ENCODE results near the gene RREB1. TPM values are rescaled to one million over a fixed set of nuclear protein-coding genes. Genes with fewer than 3 reads are reported as not detected.

The RREB1 gene
- total RNA-seq, 1 donor from 2014 or later = 16.8 TPM

DNA sequence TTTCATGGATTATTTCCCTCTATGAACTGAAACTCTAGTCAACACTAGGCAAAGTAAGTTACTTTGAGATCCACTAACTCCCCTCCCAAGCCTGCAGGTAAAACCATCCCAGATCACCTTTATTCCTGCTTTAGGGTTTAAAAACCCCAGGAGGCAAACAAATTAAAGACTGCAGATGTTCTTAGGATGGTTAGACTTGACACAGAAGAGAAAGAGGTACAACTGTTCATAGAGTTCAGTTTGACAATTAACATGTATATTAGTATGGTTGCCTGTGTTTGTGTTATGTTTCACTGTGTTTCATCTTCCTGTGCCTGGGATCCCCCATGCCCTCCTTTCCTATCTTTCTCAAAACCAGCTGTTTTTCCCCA, 53.5 kb downstream of the RREB1 start:
- H3K36me3 Mint-ChIP-seq (ENCODE audit: low read depth) = peaks cover 4% of the 10 kb centered on the region
- no peak for DNase-seq
- H3K9me3 Mint-ChIP-seq = no peaks in the 10 kb centered on the region
- no peaks in the 10 kb centered on the region for H3K27me3 Mint-ChIP-seq
- intact Hi-C loops (cut with micrococcal nuclease) = no loop called here
- H3K4me1 Mint-ChIP-seq = peaks cover 6% of the 10 kb centered on the region
- no peak overlapping the region for H3K4me3 Mint-ChIP-seq
- H3K27ac Mint-ChIP-seq = no peak overlapping the region

DNA sequence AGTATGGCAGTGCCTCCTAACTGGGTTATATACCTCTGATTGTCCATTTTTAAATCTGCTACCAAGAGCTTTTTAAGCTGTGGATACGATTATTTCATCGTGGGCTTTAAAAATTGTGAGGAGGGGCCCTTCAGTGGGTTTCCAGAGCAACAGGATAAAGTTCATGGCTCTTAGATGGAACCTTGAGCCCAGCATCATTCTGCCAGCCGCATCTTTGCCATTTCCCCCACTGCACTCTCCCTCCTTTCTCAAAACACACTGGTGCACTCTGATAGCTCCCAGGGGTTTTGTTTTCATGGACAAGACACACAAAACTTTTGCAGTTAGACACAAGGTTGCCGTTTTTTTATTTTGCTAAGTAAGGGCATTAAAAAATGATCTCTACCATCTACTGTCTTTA, 54.1 kb downstream of the RREB1 start:
- no peak for DNase-seq
- Mint-ChIP-seq H3K4me1 (peaks cover 6% of the 10 kb centered on the region), H3K36me3 (ENCODE audit: low read depth) (peaks cover 4% of the 10 kb centered on the region), H3K9me3 (no peaks in the 10 kb centered on the region), H3K27me3 (no peaks in the 10 kb centered on the region), H3K4me3 (no peak overlapping the region), H3K27ac (no peak overlapping the region)
- intact Hi-C loops (cut with micrococcal nuclease) = no loop called here

DNA sequence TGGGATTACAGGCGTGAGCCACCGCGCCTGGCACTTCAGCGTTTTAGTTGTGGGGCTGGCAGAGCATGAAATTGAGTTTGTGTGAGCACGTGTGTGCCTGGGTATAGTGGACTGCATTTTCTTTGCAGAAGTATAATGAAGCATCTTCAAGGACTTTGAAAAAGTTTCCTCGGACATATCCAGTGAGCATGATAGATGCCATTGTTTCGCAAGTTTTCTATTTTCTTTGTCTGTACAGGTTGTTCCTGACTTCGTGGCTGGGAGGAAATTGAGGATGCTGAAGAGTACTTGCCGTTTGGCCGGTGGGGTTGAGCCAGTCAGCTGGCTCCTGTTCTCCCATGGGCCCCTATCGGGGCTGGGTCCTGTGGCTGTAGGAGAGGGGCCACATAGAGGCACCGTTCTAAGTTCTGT, 55.9 kb downstream of the RREB1 start:
- Mint-ChIP-seq H3K9me3 (no peaks in the 10 kb centered on the region), H3K36me3 (ENCODE audit: low read depth) (peaks cover 2% of the 10 kb centered on the region), H3K4me3 (no peak overlapping the region), H3K4me1 (peaks cover 6% of the 10 kb centered on the region), H3K27me3 (no peaks in the 10 kb centered on the region), H3K27ac (no peak overlapping the region)
- no peak for DNase-seq
- intact Hi-C loops (cut with micrococcal nuclease) = no loop called here

DNA sequence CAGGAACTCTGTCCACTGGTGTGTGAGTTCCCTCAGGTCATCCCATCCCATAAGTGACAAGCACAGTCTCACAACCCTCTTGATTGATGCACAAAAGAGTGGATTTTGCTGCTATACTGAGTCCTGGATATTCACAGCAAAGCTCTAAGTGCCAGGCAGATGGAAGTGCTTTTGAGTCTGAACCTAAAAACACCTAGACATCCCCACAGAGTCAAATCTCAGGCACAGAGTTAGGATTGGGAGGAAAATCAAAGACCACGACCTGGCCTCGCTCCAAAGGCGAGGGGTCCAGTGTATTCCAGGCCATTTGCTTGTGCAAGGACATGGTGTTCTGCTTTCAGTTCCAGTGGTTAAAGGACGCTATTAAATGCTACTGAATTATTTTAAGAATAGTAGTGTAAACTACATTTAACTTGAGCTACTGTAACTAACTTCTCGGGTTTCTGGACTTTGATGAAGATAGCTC, 56.8 kb downstream of the RREB1 start:
- H3K27ac Mint-ChIP-seq = no peak overlapping the region

DNA sequence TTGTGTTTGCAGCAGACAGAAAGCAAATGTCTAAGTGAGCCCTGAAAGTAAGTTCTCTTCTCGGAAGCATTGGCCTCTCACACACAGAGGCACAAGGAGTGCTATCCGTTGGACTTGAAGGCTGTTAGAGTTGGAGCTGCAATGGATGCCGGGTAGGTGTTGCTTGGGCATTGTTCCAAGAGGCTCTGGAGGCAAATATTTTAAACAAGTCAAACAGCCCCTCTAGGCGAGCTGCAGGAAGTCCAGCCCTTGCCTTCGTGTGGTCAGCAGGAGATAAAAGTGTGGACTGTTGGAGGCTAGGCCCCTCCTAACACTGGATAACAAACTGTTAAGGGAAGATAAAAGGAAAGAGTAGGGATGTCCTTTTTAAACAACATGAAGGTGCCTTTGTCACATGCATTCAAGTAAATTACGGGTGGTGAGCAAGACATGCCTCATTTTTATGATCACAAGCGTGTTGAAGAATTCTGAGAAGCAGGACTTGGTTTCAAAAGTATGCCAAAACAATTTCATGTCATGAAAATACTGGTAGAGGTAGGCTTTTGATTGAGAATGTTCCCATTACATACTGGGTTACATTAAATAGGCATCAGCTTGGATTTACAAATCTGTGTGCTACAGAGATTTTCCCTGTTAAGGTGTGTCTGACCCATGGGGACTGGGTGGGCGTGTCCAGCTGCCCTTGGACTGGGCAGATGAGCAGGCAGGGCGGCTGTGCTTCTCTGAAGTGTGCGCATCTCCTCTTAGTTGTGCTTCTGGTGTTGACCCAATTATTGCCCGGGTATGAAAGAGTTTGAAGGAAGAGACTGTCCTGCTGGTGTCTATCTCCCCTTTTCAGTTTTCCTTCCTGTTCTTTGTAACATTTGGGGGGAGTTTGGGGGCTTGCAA, 57.5 kb downstream of the RREB1 start:
- intact Hi-C loops (cut with micrococcal nuclease) = no loop called here
- no peak for DNase-seq
- Mint-ChIP-seq H3K4me1 (peaks cover 6% of the 10 kb centered on the region), H3K27ac (no peak overlapping the region), H3K36me3 (ENCODE audit: low read depth) (peaks cover 2% of the 10 kb centered on the region), H3K27me3 (no peaks in the 10 kb centered on the region), H3K9me3 (no peaks in the 10 kb centered on the region), H3K4me3 (no peak overlapping the region)

More for the DNA sequence above, 56.8 kb downstream of the RREB1 start:
- peaks cover 6% of the 10 kb centered on the region for H3K4me1 Mint-ChIP-seq
- H3K36me3 Mint-ChIP-seq (ENCODE audit: low read depth) = peaks cover 2% of the 10 kb centered on the region
- H3K4me3 Mint-ChIP-seq = no peak overlapping the region
- no peak for DNase-seq
- no peaks in the 10 kb centered on the region for H3K9me3 Mint-ChIP-seq
- intact Hi-C loops (cut with micrococcal nuclease) = no loop called here
- H3K27me3 Mint-ChIP-seq = no peaks in the 10 kb centered on the region

DNA sequence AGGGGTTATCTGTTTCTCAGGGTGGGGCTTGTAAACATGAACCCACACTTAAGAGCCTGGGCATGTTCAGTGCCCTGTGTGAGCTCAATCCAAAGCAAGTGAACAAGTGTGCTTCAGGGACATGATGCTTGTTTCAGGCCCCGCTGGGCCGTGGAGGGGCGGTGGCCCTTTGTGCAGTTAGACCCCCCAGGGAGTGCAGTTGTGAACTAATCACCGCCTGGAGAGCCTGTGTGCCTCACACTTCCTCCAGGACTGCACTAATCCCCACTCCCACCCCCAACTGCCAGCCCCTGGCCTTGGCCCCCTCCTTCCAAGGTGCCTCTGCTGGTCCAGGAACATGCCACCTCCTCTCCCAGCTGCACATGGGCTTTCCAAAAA, 58.1 kb downstream of the RREB1 start:
- Mint-ChIP-seq H3K4me1 (peaks cover 6% of the 10 kb centered on the region), H3K9me3 (no peaks in the 10 kb centered on the region), H3K27ac (no peak overlapping the region), H3K36me3 (ENCODE audit: low read depth) (peaks cover 2% of the 10 kb centered on the region), H3K27me3 (no peaks in the 10 kb centered on the region), H3K4me3 (no peak overlapping the region)
- DNase-seq = no peak
- intact Hi-C loops (cut with micrococcal nuclease) = no loop called here

DNA sequence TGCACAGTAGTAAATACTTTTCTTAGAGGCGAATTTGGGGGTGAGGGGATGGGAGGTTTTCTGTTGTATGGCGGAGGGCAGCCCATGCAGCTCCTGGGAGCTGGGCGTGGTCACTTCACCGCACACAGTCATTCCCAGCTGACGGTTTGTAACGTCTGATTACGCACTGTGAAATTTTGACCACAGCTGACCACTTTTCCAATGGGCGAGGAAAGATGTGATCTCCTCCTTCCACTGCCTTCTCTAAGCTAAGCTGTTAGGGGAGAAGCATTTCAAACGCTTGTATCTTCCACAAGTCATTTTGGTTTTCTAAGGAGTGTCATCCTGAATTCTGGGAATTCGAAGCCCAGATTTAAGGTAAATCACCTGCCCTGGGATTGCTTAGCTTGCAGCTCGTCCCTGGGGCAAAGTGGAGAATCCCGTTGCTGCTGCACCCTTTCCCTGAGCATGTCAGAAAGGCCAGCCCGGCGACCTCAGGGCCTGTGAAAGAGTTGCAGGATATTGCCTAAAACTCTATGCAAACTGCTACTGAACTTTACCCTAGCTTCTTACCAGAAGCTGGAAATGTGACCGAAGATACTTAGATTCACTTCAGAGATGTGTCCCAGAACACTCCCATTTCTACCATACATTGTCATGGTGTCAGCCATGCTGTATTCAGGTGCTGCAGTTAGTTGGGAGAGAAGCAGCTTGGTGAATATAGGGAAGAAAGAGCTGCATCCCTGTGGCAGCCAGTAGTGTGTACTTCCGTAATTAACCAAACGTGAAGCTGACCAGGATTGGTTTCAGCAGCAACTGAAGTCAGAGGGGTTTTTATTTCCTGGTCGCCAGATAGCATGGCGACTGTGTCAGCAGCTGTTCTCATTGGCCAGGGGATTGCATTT, 58.9 kb downstream of the RREB1 start:
- peaks cover 2% of the 10 kb centered on the region for H3K36me3 Mint-ChIP-seq (ENCODE audit: low read depth)
- H3K9me3 Mint-ChIP-seq = no peaks in the 10 kb centered on the region

DNA sequence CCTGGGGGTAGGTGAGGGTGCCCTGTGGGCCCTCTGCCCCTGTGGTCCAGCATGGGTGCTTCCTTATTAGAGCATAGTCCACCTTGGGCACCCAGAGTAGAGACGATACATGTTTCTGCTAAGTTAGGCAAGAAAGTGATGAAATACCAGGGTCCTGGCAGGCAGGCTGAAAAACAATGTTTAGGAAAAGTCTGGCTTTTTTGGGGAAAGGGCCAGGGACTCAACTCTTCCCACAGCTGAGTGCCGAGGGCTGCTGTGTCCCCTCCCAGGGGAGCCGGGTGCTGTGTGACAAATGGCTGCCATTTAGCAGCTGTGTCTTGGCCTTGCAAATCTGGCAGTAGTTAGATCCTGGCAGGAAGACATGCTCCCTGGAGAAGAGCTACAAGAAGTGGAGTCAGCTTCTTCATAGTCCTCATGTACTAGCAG, 61.5 kb downstream of the RREB1 start:
- no peaks in the 10 kb centered on the region for H3K27me3 Mint-ChIP-seq
- peaks cover 6% of the 10 kb centered on the region for H3K4me1 Mint-ChIP-seq
- H3K9me3 Mint-ChIP-seq = no peaks in the 10 kb centered on the region
- intact Hi-C loops (cut with micrococcal nuclease) = no loop called here
- no peak for DNase-seq
- no peaks in the 10 kb centered on the region for H3K36me3 Mint-ChIP-seq (ENCODE audit: low read depth)
- H3K4me3 Mint-ChIP-seq = no peak overlapping the region
- H3K27ac Mint-ChIP-seq = no peak overlapping the region

More for the DNA sequence above, 58.9 kb downstream of the RREB1 start:
- Mint-ChIP-seq H3K4me1 (peaks cover 9% of the 10 kb centered on the region), H3K27me3 (no peaks in the 10 kb centered on the region), H3K4me3 (no peak overlapping the region), H3K27ac (no peak overlapping the region)
- intact Hi-C loops (cut with micrococcal nuclease) = no loop called here
- no peak for DNase-seq

DNA sequence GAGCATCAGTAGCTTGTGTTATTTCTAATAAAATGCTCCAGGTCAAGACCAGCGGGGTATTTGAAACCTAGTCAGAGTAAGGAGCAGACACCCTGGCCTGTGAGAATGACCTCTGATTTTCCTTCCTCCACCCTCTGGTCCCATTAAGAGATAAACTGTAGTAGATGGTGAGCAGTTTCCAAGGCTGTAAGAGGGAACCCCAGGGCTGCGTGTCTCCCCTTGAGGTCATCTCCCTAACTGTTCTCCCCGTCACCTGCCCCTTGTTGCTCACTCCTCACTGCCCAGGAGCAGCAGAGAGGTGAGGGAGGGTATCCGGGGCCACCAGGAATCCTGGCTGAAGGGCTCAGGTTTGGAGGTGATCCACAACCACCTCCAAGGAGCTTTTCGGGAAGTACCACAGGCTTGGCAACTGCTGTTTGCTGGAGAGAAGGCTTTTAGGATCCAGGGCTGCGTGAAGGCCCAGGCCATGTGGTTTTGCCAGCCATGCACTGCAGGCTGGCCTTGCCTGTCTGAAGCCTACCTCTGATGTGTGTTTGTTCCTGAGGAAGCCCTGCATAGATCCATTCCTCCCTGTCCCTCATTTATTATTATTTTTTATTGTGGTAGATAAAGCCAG, 62.5 kb downstream of the RREB1 start:
- Mint-ChIP-seq H3K4me3 (no peak overlapping the region), H3K27ac (no peak overlapping the region), H3K9me3 (no peaks in the 10 kb centered on the region), H3K36me3 (ENCODE audit: low read depth) (no peaks in the 10 kb centered on the region), H3K4me1 (peaks cover 6% of the 10 kb centered on the region), H3K27me3 (no peaks in the 10 kb centered on the region)
- intact Hi-C loops (cut with micrococcal nuclease) = no loop called here
- no peak for DNase-seq

DNA sequence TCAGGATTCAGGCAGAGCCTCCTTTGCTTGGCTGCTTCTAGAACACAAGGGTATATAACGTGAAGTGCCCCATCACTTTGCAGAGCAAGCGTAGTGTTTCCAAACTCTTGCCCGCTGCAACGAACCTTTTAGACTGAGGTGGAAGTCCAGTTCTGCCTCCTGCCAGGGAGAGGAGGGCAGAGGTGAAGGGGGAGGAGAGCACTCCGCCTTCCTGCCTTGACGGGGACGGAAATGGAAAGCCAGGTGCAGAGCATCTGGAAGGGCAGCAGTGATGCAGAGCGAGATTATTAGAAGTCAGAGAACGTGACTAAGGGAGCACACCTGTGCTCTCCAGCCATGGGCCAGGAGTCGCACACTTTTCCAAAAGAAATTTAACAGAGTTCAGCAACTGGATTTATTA, 63.4 kb downstream of the RREB1 start:
- no peaks in the 10 kb centered on the region for H3K27me3 Mint-ChIP-seq
- H3K9me3 Mint-ChIP-seq = no peaks in the 10 kb centered on the region
- no peak overlapping the region for H3K27ac Mint-ChIP-seq
- H3K36me3 Mint-ChIP-seq (ENCODE audit: low read depth) = no peaks in the 10 kb centered on the region
- no peak for DNase-seq
- peaks cover 7% of the 10 kb centered on the region for H3K4me1 Mint-ChIP-seq
- H3K4me3 Mint-ChIP-seq = no peak overlapping the region
- intact Hi-C loops (cut with micrococcal nuclease) = no loop called here

DNA sequence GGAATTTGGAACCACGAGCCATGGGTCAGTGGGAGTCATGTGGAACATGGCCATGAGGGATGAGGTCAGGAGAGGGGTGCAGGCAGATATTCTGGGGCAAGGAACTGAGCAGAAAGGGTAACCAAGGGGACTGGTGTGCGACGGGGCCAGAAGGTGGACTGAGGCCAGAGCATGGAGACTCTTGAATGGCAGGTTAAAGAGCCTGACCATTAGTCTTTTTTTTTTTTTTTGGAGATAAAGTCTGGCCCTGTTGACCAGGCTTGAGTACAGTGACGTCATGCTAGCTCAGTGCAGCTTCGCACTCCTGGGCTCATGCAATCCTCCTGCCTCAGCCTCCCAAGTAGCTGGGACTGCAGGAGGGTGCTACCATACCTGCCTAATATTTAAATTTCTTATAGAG, 64.0 kb downstream of the RREB1 start:
- H3K27ac Mint-ChIP-seq = no peak overlapping the region
- no peak for DNase-seq
- H3K4me1 Mint-ChIP-seq = peaks cover 5% of the 10 kb centered on the region
- intact Hi-C loops (cut with micrococcal nuclease) = no loop called here
- H3K36me3 Mint-ChIP-seq (ENCODE audit: low read depth) = peaks cover 3% of the 10 kb centered on the region
- no peak overlapping the region for H3K4me3 Mint-ChIP-seq
- no peaks in the 10 kb centered on the region for H3K27me3 Mint-ChIP-seq
- H3K9me3 Mint-ChIP-seq = no peaks in the 10 kb centered on the region

DNA sequence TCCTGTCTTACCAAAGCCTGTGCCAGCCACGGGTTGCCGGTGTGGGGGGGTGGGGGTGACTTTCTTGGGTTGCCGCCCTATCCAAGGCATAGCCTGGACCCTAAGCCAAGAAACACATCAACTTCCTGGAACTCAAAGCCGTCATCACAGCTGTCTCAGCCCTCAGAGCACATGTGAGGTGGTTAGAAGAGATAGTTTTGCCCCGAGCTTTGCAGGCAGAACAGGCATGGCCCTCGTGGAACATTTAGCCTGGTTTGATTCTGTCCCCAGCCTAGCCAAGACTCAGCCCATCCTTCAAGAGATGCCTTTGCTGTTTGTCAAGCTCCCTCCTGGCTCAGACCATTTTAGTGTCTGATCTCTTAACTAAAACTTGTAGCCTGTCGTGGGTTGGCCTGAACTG, 64.9 kb downstream of the RREB1 start:
- Mint-ChIP-seq H3K27me3 (no peaks in the 10 kb centered on the region), H3K9me3 (no peaks in the 10 kb centered on the region), H3K4me1 (peaks cover 5% of the 10 kb centered on the region), H3K36me3 (ENCODE audit: low read depth) (peaks cover 8% of the 10 kb centered on the region), H3K4me3 (no peak overlapping the region), H3K27ac (no peak overlapping the region)
- intact Hi-C loops (cut with micrococcal nuclease) = no loop called here
- no peak for DNase-seq

DNA sequence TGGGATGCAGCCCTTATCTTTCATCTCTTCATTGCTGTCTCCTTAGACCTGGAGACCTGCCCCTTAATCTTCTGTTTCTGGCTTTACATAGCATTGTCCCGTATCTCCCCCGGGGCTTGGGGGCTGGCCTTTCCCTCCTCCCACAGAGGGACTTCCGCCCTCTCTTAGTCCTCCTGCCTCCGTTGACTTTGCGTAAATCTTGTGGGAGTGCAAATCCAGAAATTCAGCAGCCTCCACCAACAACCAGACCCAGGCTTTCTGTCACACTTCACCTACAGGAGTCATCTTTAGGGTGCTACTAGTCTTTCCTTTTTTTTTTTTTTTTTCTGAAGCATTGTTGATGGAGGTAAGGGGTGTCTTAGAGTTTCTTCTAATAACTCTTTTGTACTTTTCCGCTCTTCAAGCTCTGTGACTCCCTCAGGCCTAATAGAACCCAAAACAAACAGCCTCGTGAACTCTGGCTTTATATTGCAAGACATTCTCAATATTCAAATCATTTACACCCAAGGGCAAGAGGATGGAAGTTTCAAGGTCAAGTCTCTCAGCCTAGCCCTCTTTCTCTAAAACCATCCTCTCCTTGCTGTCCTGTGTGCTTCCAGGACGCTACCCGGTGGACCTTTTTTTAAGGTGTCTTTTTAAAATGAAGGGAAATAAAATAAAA, 66.2 kb downstream of the RREB1 start:
- intact Hi-C loops (cut with micrococcal nuclease) = no loop called here
- Mint-ChIP-seq H3K27ac (peak overlapping the region; percentile 31), H3K4me3 (no peak overlapping the region), H3K36me3 (ENCODE audit: low read depth) (peaks cover 11% of the 10 kb centered on the region), H3K27me3 (no peaks in the 10 kb centered on the region), H3K9me3 (no peaks in the 10 kb centered on the region), H3K4me1 (peaks cover 5% of the 10 kb centered on the region)
- no peak for DNase-seq

Data from activated CD4-positive, alpha-beta T cell treated with anti-CD3 and anti-CD28 coated beads, Interleukin-2, amount 10 ng/mL, durations not matched to agents 24 days and 14 days (primary cell).